Activated CD8-positive, alpha-beta memory T cell treated with anti-CD3 and anti-CD28 coated beads, Interleukin-2, amount 50 U/mL, for 1 hour (primary cell): ENCODE measurements around the gene PIAS2.

Experiments used
- DNase-seq: peaks from one replicate; pipeline ENCODE4 v3.0.0-alpha.2; 2020; ENCODE audit errors: extremely low read depth

The PIAS2 gene

GRCh38 chr18:46761059-46761769, 156.1 kb downstream of the PIAS2 start:
- DNase-seq = no peak

GRCh38 chr18:46759890-46760289, 157.4 kb downstream of the PIAS2 start:
- DNase-seq = no peak

- DNase-seq = no peak
These were observed 160.6 kb downstream of the PIAS2 start, which contains the start of gene ST8SIA5 for GRCh38 chr18:46756559-46757201. Gene ST8SIA5, minus strand, starts transcription at chr18:46757053. Its CDS starts 545 bp downstream, at chr18:46756508.

GRCh38 chr18:46756025-46756558, 161.2 kb downstream of the PIAS2 start:
- no peak for DNase-seq

- no peak for DNase-seq
These were observed 161.8 kb downstream of the PIAS2 start for GRCh38 chr18:46755315-46756024.

- no peak for DNase-seq
These were observed 162.5 kb downstream of the PIAS2 start for GRCh38 chr18:46754661-46755292.

GRCh38 chr18:46754188-46754587, 163.1 kb downstream of the PIAS2 start:
- DNase-seq = no peak
